ELF-1 (cell line): ENCODE measurements around the gene STK11IP.

ENCODE experiments used
- DNase-seq: peaks from one replicate; pipeline ENCODE4 v3.0.0-alpha.2; 2016; ENCODE audit warnings: low read depth, low spot score

The STK11IP gene

GRCh38 chr2:219656526-219656925 lies 58.9 kb downstream of the STK11IP start:
- DNase-seq = no peak

- no peak for DNase-seq
These were observed 60.7 kb downstream of the STK11IP start for GRCh38 chr2:219658196-219658846.

- DNase-seq = no peak
These were observed 61.2 kb downstream of the STK11IP start for GRCh38 chr2:219658874-219659273.

- no peak for DNase-seq
These were observed 63.7 kb downstream of the STK11IP start for GRCh38 chr2:219661197-219661954.

- DNase-seq = peak; percentile 58
These were observed 64.3 kb downstream of the STK11IP start for GRCh38 chr2:219661955-219662395.

GRCh38 chr2:219662566-219662965 lies 64.9 kb downstream of the STK11IP start:
- peak; percentile 95 for DNase-seq

GRCh38 chr2:219663116-219663762 lies 65.6 kb downstream of the STK11IP start:
- DNase-seq = peak; percentile 48

GRCh38 chr2:219664041-219664440 lies 66.4 kb downstream of the STK11IP start:
- no peak for DNase-seq

GRCh38 chr2:219664944-219665343 lies 67.3 kb downstream of the STK11IP start:
- DNase-seq = no peak

- no peak for DNase-seq
These were observed 68.3 kb downstream of the STK11IP start for GRCh38 chr2:219665926-219666325.
